ENCODE measurements around the gene KDM6B.

Gene KDM6B

GRCh38 chr17:7834542-7834956 lies 532 bp downstream of the KDM6B start:
- TF ChIP-seq GATA3 (IDR thresholded peaks at IDR 0.05; ENCODE audit: low read depth, low read length): no peak
- TF ChIP-seq GATA2 (IDR thresholded peaks at IDR 0.05; ENCODE audit: low read depth, low read length): no peak

DNA sequence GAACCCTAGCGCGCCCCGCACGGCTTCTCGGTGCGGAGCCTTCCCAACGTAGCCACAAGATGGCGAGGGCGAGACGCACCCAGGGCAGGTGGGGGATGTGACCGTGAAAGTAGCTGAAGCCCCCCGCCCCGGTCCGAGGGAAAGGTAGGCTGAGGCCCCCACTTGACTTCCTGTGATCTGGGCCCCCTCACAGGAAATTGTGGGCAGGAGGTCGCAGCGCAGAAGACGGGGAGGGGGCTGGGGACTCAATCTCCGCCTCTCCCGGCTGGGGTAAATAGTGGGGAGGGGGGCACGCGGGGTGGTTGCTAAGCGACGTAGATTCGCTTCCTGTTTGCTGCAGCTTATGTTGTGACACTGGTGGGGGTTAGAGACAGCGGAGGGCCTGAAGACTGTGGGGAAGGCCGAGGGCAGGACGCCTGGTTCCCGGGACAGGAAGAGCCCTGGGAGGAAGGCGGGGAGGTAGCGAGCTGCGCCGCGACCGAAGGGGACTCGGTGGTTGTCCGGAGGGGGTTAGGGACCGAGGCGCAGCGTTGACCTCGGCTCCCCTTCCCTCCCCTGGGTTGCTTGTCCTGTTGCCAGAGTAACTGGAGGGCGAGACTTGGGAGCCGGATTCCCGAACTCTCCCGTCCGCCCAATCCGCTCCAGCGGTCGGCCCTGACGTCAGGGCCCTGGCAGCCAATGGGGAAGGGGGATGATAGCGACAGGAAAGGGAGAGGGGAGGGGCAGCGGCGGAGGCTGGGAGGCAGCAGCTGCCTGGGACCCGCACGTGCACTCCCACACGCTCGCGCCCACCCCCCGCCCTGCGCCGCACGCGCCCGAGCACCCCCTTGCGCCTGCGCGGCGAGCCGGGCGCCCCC lies 1.2 kb downstream of the KDM6B start:
- no peak for TF ChIP-seq GATA2 (IDR thresholded peaks at IDR 0.05; ENCODE audit: low read depth, low read length)
- no peak for TF ChIP-seq GATA3 (IDR thresholded peaks at IDR 0.05; ENCODE audit: low read depth, low read length)

DNA sequence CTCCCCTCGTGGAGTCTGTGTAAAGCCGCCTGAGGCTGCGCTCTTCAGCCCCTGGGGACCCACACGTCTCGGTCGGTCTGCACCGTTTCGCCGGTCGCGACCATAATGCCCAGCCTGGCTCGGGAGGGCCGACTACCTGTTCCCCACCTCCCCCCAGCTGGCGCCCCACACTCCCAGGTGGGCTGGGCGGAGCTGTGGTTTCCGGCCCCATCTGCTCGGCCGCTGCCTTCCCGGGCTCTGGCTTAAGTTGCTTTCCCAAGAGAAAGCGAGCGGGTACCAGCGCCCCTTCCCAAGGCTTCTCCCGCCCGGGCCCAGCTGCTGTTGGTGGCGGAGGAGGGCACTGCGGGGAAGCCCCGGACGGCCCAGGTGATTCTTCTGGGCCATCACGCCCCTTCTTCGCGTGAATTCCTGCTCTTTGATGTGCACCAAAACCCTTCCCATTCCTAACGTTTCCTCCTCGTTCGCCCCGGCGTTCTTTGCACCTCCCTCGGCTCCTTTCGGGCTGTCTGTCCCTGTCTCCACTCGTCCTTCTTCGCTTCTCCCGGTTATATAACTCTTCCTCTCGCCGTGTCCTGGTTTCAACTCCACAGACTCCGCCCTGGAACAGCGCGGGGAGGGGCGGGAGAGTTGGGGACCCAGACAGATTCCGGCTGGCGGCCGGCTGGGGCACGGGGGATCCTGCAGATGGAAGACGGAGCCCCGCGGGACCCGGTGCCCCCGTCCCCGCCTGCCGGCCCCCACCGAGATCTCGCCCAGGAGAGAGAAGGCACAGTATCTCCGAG lies 2.0 kb downstream of the KDM6B start:
- TF ChIP-seq GATA2 (IDR thresholded peaks at IDR 0.05; ENCODE audit: low read depth, low read length): no peak
- no peak for TF ChIP-seq GATA3 (IDR thresholded peaks at IDR 0.05; ENCODE audit: low read depth, low read length)

- TF ChIP-seq GATA2 (IDR thresholded peaks at IDR 0.05; ENCODE audit: low read depth, low read length) (no peak), GATA3 (IDR thresholded peaks at IDR 0.05; ENCODE audit: low read depth, low read length) (no peak)
Observed at GRCh38 chr17:7836596-7837407, 2.8 kb downstream of the KDM6B start.

GRCh38 chr17:7837408-7838088 lies 3.5 kb downstream of the KDM6B start:
- TF ChIP-seq GATA3 (IDR thresholded peaks at IDR 0.05; ENCODE audit: low read depth, low read length) (no peak), GATA2 (IDR thresholded peaks at IDR 0.05; ENCODE audit: low read depth, low read length) (no peak)

- no peak for TF ChIP-seq GATA3 (IDR thresholded peaks at IDR 0.05; ENCODE audit: low read depth, low read length)
Observed at GRCh38 chr17:7838090-7839075, 4.4 kb downstream of the KDM6B start.

- no peak for TF ChIP-seq GATA3 (IDR thresholded peaks at IDR 0.05; ENCODE audit: low read depth, low read length)
- TF ChIP-seq GATA2 (IDR thresholded peaks at IDR 0.05; ENCODE audit: low read depth, low read length): no peak
Observed at GRCh38 chr17:7839190-7839875, 5.3 kb downstream of the KDM6B start.

DNA sequence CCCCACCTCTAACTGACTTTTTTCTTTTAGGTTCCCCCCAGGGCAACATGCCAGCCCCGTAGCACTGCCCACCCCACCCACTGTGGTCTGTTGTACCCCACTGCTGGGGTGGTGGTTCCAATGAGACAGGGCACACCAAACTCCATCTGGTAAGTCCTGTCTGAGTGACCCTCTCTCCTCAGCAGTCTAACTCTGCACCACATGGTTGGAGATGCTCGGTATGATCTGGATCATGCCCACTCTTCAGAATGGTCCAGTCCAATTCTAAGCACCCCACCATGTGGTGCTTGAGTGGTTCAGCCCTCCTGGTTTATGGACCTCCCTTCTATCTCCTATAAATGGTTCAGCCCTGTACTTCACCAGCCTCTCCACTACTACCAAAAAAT lies 5.9 kb downstream of the KDM6B start:
- TF ChIP-seq GATA2 (IDR thresholded peaks at IDR 0.05; ENCODE audit: low read depth, low read length): no peak
- TF ChIP-seq GATA3 (IDR thresholded peaks at IDR 0.05; ENCODE audit: low read depth, low read length): no peak

GRCh38 chr17:7840441-7840840 lies 6.4 kb downstream of the KDM6B start:
- TF ChIP-seq GATA2 (IDR thresholded peaks at IDR 0.05; ENCODE audit: low read depth, low read length) (no peak), GATA3 (IDR thresholded peaks at IDR 0.05; ENCODE audit: low read depth, low read length) (no peak)

- no peak for TF ChIP-seq GATA3 (IDR thresholded peaks at IDR 0.05; ENCODE audit: low read depth, low read length)
- no peak for TF ChIP-seq GATA2 (IDR thresholded peaks at IDR 0.05; ENCODE audit: low read depth, low read length)
Observed at GRCh38 chr17:7840875-7841274, 6.9 kb downstream of the KDM6B start.

- TF ChIP-seq GATA2 (IDR thresholded peaks at IDR 0.05; ENCODE audit: low read depth, low read length) (peak; percentile 66), GATA3 (IDR thresholded peaks at IDR 0.05; ENCODE audit: low read depth, low read length) (no peak)
Observed at GRCh38 chr17:7841396-7841914, 7.4 kb downstream of the KDM6B start.

DNA sequence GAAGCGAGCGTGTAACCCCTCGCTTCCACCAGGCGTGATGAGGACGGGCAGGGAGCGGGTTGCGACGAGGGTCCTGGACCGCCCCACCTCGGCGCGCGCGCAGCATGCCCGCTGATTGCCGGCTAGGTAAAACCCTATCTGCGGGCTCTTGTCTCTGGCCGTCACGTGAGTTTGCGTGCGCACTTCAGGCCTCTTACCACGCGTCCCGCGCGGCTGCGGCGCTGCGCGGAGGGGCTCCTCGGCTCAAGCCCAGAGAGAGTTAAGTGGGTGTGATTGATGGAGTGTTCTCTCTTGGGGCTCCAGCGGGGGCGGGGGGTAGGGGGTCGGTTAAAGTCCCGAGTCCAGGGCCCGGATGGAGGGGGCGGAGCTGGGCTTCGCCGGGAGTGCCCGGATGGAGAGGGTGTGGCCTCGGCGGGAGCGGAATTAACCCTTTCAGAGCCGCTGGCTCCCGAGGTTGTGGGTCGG lies 7.9 kb downstream of the KDM6B start:
- TF ChIP-seq GATA3 (IDR thresholded peaks at IDR 0.05; ENCODE audit: low read depth, low read length): no peak
- TF ChIP-seq GATA2 (IDR thresholded peaks at IDR 0.05; ENCODE audit: low read depth, low read length): no peak
